H1 (cell line): ENCODE measurements around the gene TCF7. TPM values are rescaled to one million over a fixed set of nuclear protein-coding genes. Genes with fewer than 3 reads are reported as not detected.

Experiments
- CTCF ChIA-PET: fragments of 300-600 bp; sonication (Branson Sonifier 250); formaldehyde crosslinking; loops from one replicate; lab custom pipeline; 2021; ENCODE audit not compliant: partially characterized antibody; lab: Charles Lee
- POLR2A ChIA-PET: fragments of 300-600 bp; sonication (Branson Sonifier 250); formaldehyde crosslinking; loops from one replicate; lab custom pipeline; 2021; ENCODE audit warnings: inconsistent platforms; ENCODE audit not compliant: partially characterized antibody; lab: Charles Lee
- DNase-seq, 2 experiments: peaks; one replicate each; pipeline versions ENCODE4 v3.0.0 to v3.0.0-alpha.2; 2010 to 2022; ENCODE audit warnings: low spot score in 2 of 2, low read depth in 1 of 2, mixed read lengths in 1 of 2
- FAIRE-seq: peaks from 2 replicates; lab custom pipeline; 2011; peaks lifted over from hg19 to GRCh38; lab: Jason Lieb, UNC
- H2AFZ ChIP-seq: 2 replicates; pipeline ENCODE4 v1.8.1; 2012; ENCODE audit warnings: low read length, inconsistent platforms
- H2AK5ac ChIP-seq: 2 replicates; pipeline ENCODE4 v1.6.1; 2013; ENCODE audit warnings: low read depth, low read length
- H2BK120ac ChIP-seq: replicated peaks from 2 replicates; pipeline ENCODE3; 2013; ENCODE audit warnings: low read depth, low read length, inconsistent platforms
- H2BK12ac ChIP-seq: 2 replicates; pipeline ENCODE4 v1.6.1; 2013; ENCODE audit warnings: low read depth, low read length
- H2BK15ac ChIP-seq: 2 replicates; pipeline ENCODE4 v1.6.1; 2013; ENCODE audit warnings: low read length
- H2BK20ac ChIP-seq: 2 replicates; pipeline ENCODE4 v1.6.1; 2013; ENCODE audit warnings: low read length
- H2BK5ac ChIP-seq: 2 replicates; pipeline ENCODE4 v1.6.1; 2013; ENCODE audit warnings: low read depth, low read length
- H3K14ac ChIP-seq: 2 replicates; pipeline ENCODE4 v1.6.1; 2013; ENCODE audit warnings: inconsistent platforms; ENCODE audit not compliant: insufficient read length
- H3K18ac ChIP-seq: 2 replicates; pipeline ENCODE4 v1.6.1; 2013; ENCODE audit warnings: low read length; ENCODE audit errors: extremely low read depth
- H3K23ac ChIP-seq: 2 replicates; pipeline ENCODE4 v1.6.1; 2013; ENCODE audit warnings: inconsistent platforms; ENCODE audit not compliant: insufficient read length
- H3K23me2 ChIP-seq: 2 replicates; pipeline ENCODE4 v1.6.1; 2013; ENCODE audit warnings: low read depth, low read length
- H3K27ac ChIP-seq: 2 replicates; pipeline ENCODE4 v1.6.1; 2011; ENCODE audit warnings: low read depth, low read length, inconsistent platforms
- H3K27me3 ChIP-seq, 4 experiments: replicated peaks in 1 of 4; 1 replicate in 1 of 4; 2 replicates in 3 of 4; pipeline versions ENCODE4 v1.6.1 to v1.8.1; 2011 to 2013; ENCODE audit warnings: low read length in 3 of 4, mild to moderate bottlenecking in 3 of 4, inconsistent platforms in 2 of 4, mixed read lengths in 2 of 4, moderate library complexity in 1 of 4; ENCODE audit not compliant: control insufficient read depth in 3 of 4, insufficient read depth in 3 of 4; ENCODE audit errors: extremely low read depth in 1 of 4
- H3K36me3 ChIP-seq, 4 experiments: 2 replicates each; pipeline versions ENCODE4 v1.6.1 to v1.8.1; 2011 to 2013; ENCODE audit warnings: mild to moderate bottlenecking in 4 of 4, low read length in 3 of 4, moderate library complexity in 2 of 4, control low read depth in 1 of 4, inconsistent platforms in 1 of 4; ENCODE audit not compliant: insufficient read depth in 4 of 4, control insufficient read depth in 2 of 4
- H3K4ac ChIP-seq: replicated peaks from 2 replicates; pipeline ENCODE3; 2013; ENCODE audit warnings: low read length, low read depth, mixed read lengths, inconsistent platforms; ENCODE audit not compliant: insufficient read length
- H3K4me1 ChIP-seq, 4 experiments: replicated peaks in 1 of 4; 1 replicate in 1 of 4; 2 replicates in 3 of 4; pipeline versions ENCODE4 v1.6.1 to v1.8.1; 2011 to 2013; ENCODE audit warnings: low read length in 3 of 4, inconsistent platforms in 2 of 4, mixed read lengths in 1 of 4; ENCODE audit not compliant: insufficient read depth in 4 of 4, control insufficient read depth in 3 of 4
- H3K4me2 ChIP-seq, 2 experiments: 2 replicates each; pipeline versions ENCODE4 v1.6.1 to v1.8.1; 2011 to 2013; ENCODE audit warnings: low read depth in 2 of 2, low read length in 2 of 2, control low read depth in 1 of 2, inconsistent platforms in 1 of 2, mild to moderate bottlenecking in 1 of 2; ENCODE audit not compliant: insufficient read depth in 1 of 2
- H3K4me3 ChIP-seq, 4 experiments: fragments of 200-600, 300-600 bp in 1 of 4; sonication (generic), shearing (Covaris generic), sonication (Bioruptor Twin) in 1 of 4; 2 replicates each; pipeline versions ENCODE4 v1.5.1 to v1.8.1; 2011 to 2016; ENCODE audit warnings: low read length in 4 of 4, low read depth in 3 of 4, control low read depth in 2 of 4, inconsistent platforms in 2 of 4, mild to moderate bottlenecking in 2 of 4, mixed read lengths in 1 of 4, moderate library complexity in 1 of 4; ENCODE audit not compliant: insufficient read depth in 2 of 4; ENCODE audit errors: extremely low read depth in 1 of 4
- H3K56ac ChIP-seq: replicated peaks from 2 replicates; pipeline ENCODE3; 2013; ENCODE audit warnings: low read depth, mild to moderate bottlenecking, mixed read lengths, low read length, inconsistent platforms; ENCODE audit not compliant: insufficient read length
- H3K79me1 ChIP-seq: 2 replicates; pipeline ENCODE4 v1.6.1; 2013; ENCODE audit warnings: low read depth, low read length, control low read depth
- H3K79me2 ChIP-seq, 2 experiments: 2 replicates each; pipeline versions ENCODE4 v1.6.1 to v1.8.1; 2012 to 2013; ENCODE audit warnings: low read length in 2 of 2, mild to moderate bottlenecking in 2 of 2, inconsistent platforms in 1 of 2; ENCODE audit not compliant: insufficient read depth in 2 of 2, control insufficient read depth in 1 of 2
- H3K9ac ChIP-seq, 4 experiments: replicated peaks in 1 of 4; 1 replicate in 1 of 4; 2 replicates in 3 of 4; pipeline versions ENCODE4 v1.6.1 to v1.8.1; 2011 to 2013; ENCODE audit warnings: low read depth in 3 of 4, low read length in 3 of 4, control low read depth in 2 of 4, mild to moderate bottlenecking in 2 of 4, moderate library complexity in 2 of 4, inconsistent platforms in 1 of 4; ENCODE audit errors: extremely low read depth in 1 of 4
- H3K9me3 ChIP-seq, 2 experiments: 2 replicates each; pipeline versions ENCODE4 v1.6.1 to v1.8.1; 2012 to 2013; ENCODE audit warnings: mild to moderate bottlenecking in 2 of 2, moderate library complexity in 2 of 2, control low read depth in 1 of 2, inconsistent platforms in 1 of 2, low read depth in 1 of 2, low read length in 1 of 2, mixed read lengths in 1 of 2; ENCODE audit not compliant: insufficient read depth in 2 of 2
- H4K20me1 ChIP-seq, 2 experiments: replicated peaks in 1 of 2; 2 replicates each; pipeline versions ENCODE3 to v1.8.1; 2011 to 2013; ENCODE audit warnings: inconsistent platforms in 2 of 2, low read length in 2 of 2, mild to moderate bottlenecking in 1 of 2; ENCODE audit not compliant: insufficient read depth in 2 of 2, control insufficient read depth in 1 of 2
- H4K5ac ChIP-seq: 2 replicates; pipeline ENCODE4 v1.6.1; 2013; ENCODE audit warnings: low read length, low read depth, mixed read lengths, inconsistent platforms; ENCODE audit not compliant: insufficient read length
- H4K8ac ChIP-seq: 2 replicates; pipeline ENCODE4 v1.8.0; 2013; ENCODE audit warnings: mild to moderate bottlenecking, moderate library complexity, low read length, inconsistent platforms; ENCODE audit not compliant: insufficient read depth; ENCODE audit errors: extremely low read depth
- H4K91ac ChIP-seq: replicated peaks from 2 replicates; pipeline ENCODE3; 2013; ENCODE audit warnings: low read length, mixed read lengths, inconsistent platforms; ENCODE audit not compliant: insufficient read length
- CEBPB ChIP-seq: IDR thresholded peaks from 2 replicates; pipeline ENCODE4 v1.6.1; 2012; ENCODE audit warnings: low read depth, low read length
- RFX5 ChIP-seq: IDR thresholded peaks from 2 replicates; pipeline ENCODE4 v1.6.1; 2011; ENCODE audit warnings: low read depth, low read length, improper control_type of control experiment, borderline replicate concordance
- WGBS, 2 experiments: shearing (Covaris generic) in 1 of 2; methylation state at CpG; one replicate each; pipeline versions ENCODE4 v1.1.6 to v1.1.7; 2013 to 2015; ENCODE audit warnings: low lambda C conversion rate in 2 of 2, mixed read lengths in 2 of 2, inconsistent platforms in 1 of 2, low coverage in 1 of 2, missing lambda C conversion rate in 1 of 2; ENCODE audit not compliant: insufficient replicate concordance in 2 of 2, insufficient coverage in 1 of 2, insufficient read length in 1 of 2; ENCODE audit errors: extremely low coverage in 1 of 2, missing lambda C conversion rate in 1 of 2; 5-methylcytosine and 5-hydroxymethylcytosine counted together
- polyA plus RNA-seq, 7 experiments: library from polyadenylated mRNA; depleted of rRNA in 3 of 7; stranded (reverse) in 5 of 7; unstranded in 2 of 7; fragments of >200 nt in 5 of 7; fragments of 200-250 nt in 2 of 7; gene quantifications; 1 replicate in 5 of 7; 2 replicates in 1 of 7; 4 replicates in 1 of 7; pipeline versions ENCODE4 v1.2.1 to v1.2.3, GENCODE V29; 2011 to 2013; ENCODE audit warnings: missing spikeins in 2 of 7, mixed read lengths in 2 of 7
- total RNA-seq: library from RNA; stranded (reverse); fragmentation: NEBNext Ultra II Directional; extraction: Animal tissue kit (Norgen Biotek cat#: 25700); gene quantifications from 2 replicates; pipeline ENCODE4 v1.2.1, GENCODE V29; 2021

The TCF7 gene
- total and polyA plus RNA-seq, 2 of the 8 experiments (the other 6 are each of a cell fraction or from before 2014, with no cell fraction given): 4.7 to 8.5 TPM

DNA sequence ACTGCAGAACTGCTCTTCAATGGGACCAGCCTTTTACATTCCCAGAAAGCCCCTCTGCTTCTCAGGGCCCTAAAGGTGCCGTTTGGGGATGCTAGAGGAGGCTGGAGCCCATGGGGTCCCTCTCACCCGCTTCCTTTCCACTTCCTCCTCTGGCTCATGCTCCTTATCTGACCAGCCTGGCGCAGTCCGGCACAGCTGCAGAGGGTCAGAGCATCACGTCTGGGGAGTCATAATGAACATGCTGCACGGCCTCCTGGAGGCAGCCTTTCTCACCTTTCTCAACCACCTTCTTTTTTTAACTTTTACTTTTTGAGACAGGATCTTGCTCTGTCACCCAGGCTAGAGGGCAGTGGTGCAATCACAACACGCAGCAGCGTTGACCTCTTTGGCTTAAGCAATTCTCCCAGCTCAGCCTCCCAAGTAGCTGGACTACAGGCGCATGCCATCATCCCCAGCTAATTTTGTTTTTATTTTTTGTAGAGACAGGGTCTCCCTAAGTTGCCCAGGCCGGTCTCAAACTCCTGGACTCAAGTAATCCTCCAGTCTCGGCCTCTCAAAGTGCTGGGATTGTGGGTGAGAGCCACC is 15.1 kb upstream of the TCF7 start:
- Histone ChIP-seq H2BK5ac (no peak overlapping the region), H3K36me3 (no peaks in the 10 kb centered on the region), H3K9me3 (no peaks in the 10 kb centered on the region), H2BK12ac (0 out of 2 replicates have a peak overlapping the region, but pooled peaks have one; percentile 13), H3K27me3 (peaks cover 2 to 22% (median 17%) of the 10 kb centered on the region in 4 experiments; a peak in 6 of 7 replicates), H3K4me2 (peak overlapping the region; percentile 40 to 67; a peak in 3 of 4 replicates), H4K5ac (no peak overlapping the region), H2AK5ac (no peak overlapping the region; the same call in 1 of the 2 replicates), H3K79me1 (no peaks in the 10 kb centered on the region), H3K14ac (no peak overlapping the region), H3K27ac (no peak overlapping the region), H3K23me2 (no peaks in the 10 kb centered on the region), H3K4me3 (0 out of 8 replicates have a peak overlapping the region, but pooled peaks of 1 of the 4 experiments have one; percentile 30), H3K23ac (no peak overlapping the region), H4K8ac (peak overlapping the region; percentile 69; the same call in 1 of the 2 replicates), H3K4me1 (peaks cover 6 to 31% (median 24%) of the 10 kb centered on the region in 4 experiments), H3K9ac (no peak overlapping the region), H4K91ac (no peak overlapping the region), H3K4ac (no peak overlapping the region), H2BK15ac (peak overlapping the region; percentile 73; the same call in 1 of the 2 replicates), H2BK20ac (peak overlapping the region; percentile 29; the same call in 1 of the 2 replicates), H2BK120ac (no peak overlapping the region), H4K20me1 (no peaks in the 10 kb centered on the region), H3K18ac (no peak overlapping the region; the same call in 1 of the 2 replicates), H2AFZ (no peak overlapping the region), H3K79me2 (no peaks in the 10 kb centered on the region), H3K56ac (no peak overlapping the region)
- FAIRE-seq: no peak
- WGBS, 2 experiments: 82% methylated on average over 11 of the region's 11 CpGs; no CpG with 5 or more reads in 1 of the 2 experiments
- ChIA-PET CTCF (interaction anchor here (1.2 to 7.8 kb wide), 10 partner anchors 13 to 127 kb away, joined by 3 to 84 read pairs (median 7); partner anchors contain the start of genes PPP2CA and TCF7), POLR2A (interaction anchor here (1.1 to 1.2 kb wide), 3 partner anchors 13 to 78 kb away, joined by 3 to 4 read pairs (median 4); partner anchors contain the start of gene SKP1)
- no peak for DNase-seq
- TF ChIP-seq CEBPB (0 out of 2 replicates have a peak, but pooled peaks have one; percentile 12), RFX5 (no peak)
